Neural cell (in vitro differentiated cells): Measurements from ENCODE around the gene MLLT6. TPM values are rescaled to one million over a fixed set of nuclear protein-coding genes. Genes with fewer than 3 reads are reported as not detected.

Source experiments
- H2AFZ ChIP-seq: fragments of 200-600, 300-800 bp; sonication (generic), shearing (Covaris generic); 2 replicates; pipeline ENCODE4 v1.6.0; 2014; ENCODE audit warnings: low read depth, mild to moderate bottlenecking, antibody characterized with exemption, low read length, moderate library complexity
- H3F3A ChIP-seq: fragments of 200-600 bp; shearing (Covaris generic); 2 replicates; pipeline ENCODE4 v1.6.1; 2016; ENCODE audit warnings: mild to moderate bottlenecking, moderate library complexity, mixed read lengths, antibody characterized with exemption, low read length; ENCODE audit not compliant: insufficient read depth, poor library complexity, severe bottlenecking
- H3K27ac ChIP-seq: fragments of 200-600, 300-800 bp; sonication (generic), shearing (Covaris generic); 2 replicates; pipeline ENCODE4 v1.5.1; 2014; ENCODE audit warnings: mild to moderate bottlenecking, low read length, moderate library complexity
- H3K27me3 ChIP-seq: fragments of 300-800, 200-600 bp; sonication (generic), shearing (Covaris generic); 2 replicates; pipeline ENCODE4 v1.6.0; 2014; ENCODE audit warnings: mild to moderate bottlenecking, low read depth, low read length, moderate library complexity; ENCODE audit not compliant: insufficient read depth
- H3K36me3 ChIP-seq: fragments of 300-800, 200-600 bp; sonication (generic), shearing (Covaris generic); 2 replicates; pipeline ENCODE4 v1.5.1; 2014; ENCODE audit warnings: mild to moderate bottlenecking, antibody characterized with exemption, low read length, moderate library complexity; ENCODE audit not compliant: insufficient read depth
- H3K4me2 ChIP-seq: fragments of 300-800, 200-600 bp; sonication (generic), shearing (Covaris generic); 2 replicates; pipeline ENCODE4 v1.6.0; 2014; ENCODE audit warnings: mild to moderate bottlenecking, low read length
- H3K4me3 ChIP-seq: fragments of 300-800, 200-600 bp; sonication (generic), shearing (Covaris generic); 2 replicates; pipeline ENCODE4 v1.5.1; 2014; ENCODE audit warnings: mild to moderate bottlenecking, low read length, moderate library complexity
- H3K79me2 ChIP-seq: fragments of 200-600 bp; shearing (Covaris generic); replicated peaks from 2 replicates; pipeline ENCODE4 v1.6.0; 2014; ENCODE audit warnings: mild to moderate bottlenecking, low read length, moderate library complexity; ENCODE audit not compliant: insufficient read depth
- H3K9ac ChIP-seq: fragments of 300-800, 200-600 bp; sonication (generic), shearing (Covaris generic); 2 replicates; pipeline ENCODE4 v1.6.1; 2016; ENCODE audit warnings: mild to moderate bottlenecking, low read length, mixed read lengths
- H3K9me2 ChIP-seq: fragments of 200-600 bp; shearing (Covaris generic); 2 replicates; pipeline ENCODE4 v1.6.1; 2016; ENCODE audit warnings: mild to moderate bottlenecking, low read length, mixed read lengths; ENCODE audit not compliant: insufficient read depth
- H3K9me3 ChIP-seq: fragments of 200-600, 300-800 bp; sonication (generic), shearing (Covaris generic); 2 replicates; pipeline ENCODE4 v1.6.1; 2016; ENCODE audit warnings: mild to moderate bottlenecking, mixed run types, low read length, moderate library complexity, mixed read lengths
- H4K20me1 ChIP-seq: fragments of 200-600 bp; shearing (Covaris generic); 2 replicates; pipeline ENCODE4 v1.6.1; 2016; ENCODE audit warnings: mild to moderate bottlenecking, mixed run types; ENCODE audit not compliant: insufficient read depth
- CTCF ChIP-seq: fragments of 450-650 bp; IDR thresholded peaks from 2 replicates; pipeline ENCODE4 v1.5.1; 2014; ENCODE audit warnings: antibody characterized with exemption, mild to moderate bottlenecking, moderate library complexity; ENCODE audit not compliant: poor library complexity, severe bottlenecking
- EP300 ChIP-seq: fragments of 450-650 bp; conservative IDR thresholded peaks from 2 replicates; pipeline ENCODE4 v1.6.1; 2014; ENCODE audit warnings: antibody characterized with exemption, mild to moderate bottlenecking, moderate library complexity; ENCODE audit not compliant: poor library complexity, severe bottlenecking
- EZH2 ChIP-seq: fragments of 200-600, 300-800 bp; shearing (Covaris generic), sonication (generic); IDR thresholded peaks from 2 replicates; pipeline ENCODE4 v1.6.1; 2014; ENCODE audit warnings: antibody characterized with exemption, low read length, borderline replicate concordance, mild to moderate bottlenecking; ENCODE audit not compliant: insufficient read depth, poor library complexity, severe bottlenecking
- MXI1 ChIP-seq: fragments of 450-650 bp; conservative IDR thresholded peaks from 2 replicates; pipeline ENCODE4 v1.6.1; 2014; ENCODE audit warnings: antibody characterized with exemption, mild to moderate bottlenecking; ENCODE audit not compliant: poor library complexity, severe bottlenecking
- POLR2AphosphoS5 ChIP-seq: IDR thresholded peaks from 2 replicates; pipeline ENCODE4 v1.6.1; 2012
- RAD21 ChIP-seq: fragments of 450-650 bp; conservative IDR thresholded peaks from 2 replicates; pipeline ENCODE4 v1.6.1; 2014; ENCODE audit warnings: antibody characterized with exemption, mild to moderate bottlenecking, moderate library complexity
- REST ChIP-seq: IDR thresholded peaks from 2 replicates; pipeline ENCODE4 v1.6.1; 2012; ENCODE audit warnings: borderline replicate concordance
- SMC3 ChIP-seq: fragments of 450-650 bp; conservative IDR thresholded peaks from 2 replicates; pipeline ENCODE4 v1.6.1; 2014; ENCODE audit warnings: antibody characterized with exemption, mild to moderate bottlenecking, moderate library complexity; ENCODE audit not compliant: poor library complexity
- TAF1 ChIP-seq: IDR thresholded peaks from 2 replicates; pipeline ENCODE4 v1.6.1; 2012; ENCODE audit warnings: low read depth
- polyA plus RNA-seq: library from polyadenylated mRNA; depleted of rRNA; stranded (reverse); fragments of >200 nt; gene quantifications from 2 replicates; pipeline ENCODE4 v1.2.3, GENCODE V29; 2014

Gene MLLT6
- polyA plus RNA-seq, 1 donor from 2014 or later, result 19.7 TPM

- Histone ChIP-seq H3K27ac (no peak overlapping the region), H3K36me3 (no peaks in the 10 kb centered on the region)
- TF ChIP-seq POLR2AphosphoS5, result no peak
- TF ChIP-seq EZH2, result no peak
- no peak for TF ChIP-seq CTCF
- TF ChIP-seq SMC3, result no peak
- no peak for TF ChIP-seq MXI1
- no peak for TF ChIP-seq EP300
- TF ChIP-seq REST, result no peak
- no peak for TF ChIP-seq TAF1
- TF ChIP-seq RAD21, result no peak
Observed at GRCh38 chr17:38709104-38709820, 4.2 kb downstream of the MLLT6 start.

GRCh38 chr17:38709864-38710603 is 5.0 kb downstream of the MLLT6 start:
- H3K36me3 ChIP-seq, result no peaks in the 10 kb centered on the region
- no peak overlapping the region for H3K4me2 ChIP-seq
- no peaks in the 10 kb centered on the region for H3K9me3 ChIP-seq

More at GRCh38 chr17:38709104-38709820, 4.2 kb downstream of the MLLT6 start:
- no peak overlapping the region for H3K9ac ChIP-seq
- no peaks in the 10 kb centered on the region for H3F3A ChIP-seq
- no peaks in the 10 kb centered on the region for H3K9me2 ChIP-seq
- no peaks in the 10 kb centered on the region for H4K20me1 ChIP-seq
- H3K79me2 ChIP-seq, result peaks cover 16% of the 10 kb centered on the region
- no peak overlapping the region for H2AFZ ChIP-seq
- H3K4me3 ChIP-seq, result no peak overlapping the region
- no peak overlapping the region for H3K4me2 ChIP-seq
- no peaks in the 10 kb centered on the region for H3K9me3 ChIP-seq
- peaks cover 2% of the 10 kb centered on the region for H3K27me3 ChIP-seq

More at GRCh38 chr17:38709864-38710603, 5.0 kb downstream of the MLLT6 start:
- Histone ChIP-seq H3K9me2 (no peaks in the 10 kb centered on the region), H3K27ac (no peak overlapping the region), H2AFZ (no peak overlapping the region), H4K20me1 (no peaks in the 10 kb centered on the region), H3K9ac (no peak overlapping the region), H3K4me3 (no peak overlapping the region), H3K27me3 (no peaks in the 10 kb centered on the region), H3K79me2 (peaks cover 10% of the 10 kb centered on the region), H3F3A (no peaks in the 10 kb centered on the region)
- TF ChIP-seq POLR2AphosphoS5, result no peak
- TF ChIP-seq TAF1, result no peak
- no peak for TF ChIP-seq EZH2
- TF ChIP-seq RAD21, result no peak
- no peak for TF ChIP-seq MXI1
- TF ChIP-seq REST, result no peak
- TF ChIP-seq EP300, result no peak
- TF ChIP-seq SMC3, result no peak
- no peak for TF ChIP-seq CTCF
